Colonic mucosa (tissue), 4 donors: ENCODE measurements around the gene KICS2. TPM values are rescaled to one million over a fixed set of nuclear protein-coding genes. Genes with fewer than 3 reads are reported as not detected.

Source experiments
- DNase-seq: peaks from one replicate; pipeline ENCODE4 v3.0.0-alpha.2; 2020
- H3K27ac ChIP-seq: fragments of 200-600 bp; one replicate; pipeline ENCODE4 v1.8.0; 2021
- H3K27me3 ChIP-seq: fragments of 200-600 bp; one replicate; pipeline ENCODE4 v1.8.0; 2021
- H3K36me3 ChIP-seq: fragments of 200-600 bp; one replicate; pipeline ENCODE4 v1.8.0; 2021
- H3K4me1 ChIP-seq: fragments of 200-600 bp; one replicate; pipeline ENCODE4 v1.8.0; 2021; ENCODE audit warnings: mild to moderate bottlenecking
- H3K4me3 ChIP-seq: fragments of 200-600 bp; one replicate; pipeline ENCODE4 v1.8.0; 2021
- H3K9ac ChIP-seq, 2 donors: one replicate each; pipeline ENCODE4 v1.7.0; 2013; ENCODE audit warnings: control low read depth in 2 of 2, low read depth in 2 of 2, low read length in 2 of 2
- H3K9me3 ChIP-seq: fragments of 200-600 bp; one replicate; pipeline ENCODE4 v1.8.0; 2021
- intact Hi-C: fragments of 100-400 bp; cut with DNase I; formaldehyde crosslinking; loops from one replicate; pipeline ENCODE4 v1.14.1; 2022
- total RNA-seq, 2 donors: library from RNA; stranded (reverse); fragmentation: NEBNext Ultra II Directional in 1 of 2; extraction: Animal tissue kit (Norgen Biotek cat#: 25700) in 1 of 2; gene quantifications; one replicate each; pipeline ENCODE4 v1.2.1, GENCODE V29; 2021
- TF ChIP-seq, protein P1 (sequence below): fragments of 200-600 bp; IDR thresholded peaks from one replicate; pipeline ENCODE4 v1.8.0; 2022; ENCODE audit warnings: antibody characterized with exemption, mild to moderate bottlenecking
- donor health status: healthy.
- donor health status: DM: no; HTN: no; CAD: no.
- donor health status: DM: no; HTN: no; CAD: no.

KICS2 gene
- total RNA-seq, 2 donors from 2014 or later, result 3.4 to 5.5 TPM

DNA sequence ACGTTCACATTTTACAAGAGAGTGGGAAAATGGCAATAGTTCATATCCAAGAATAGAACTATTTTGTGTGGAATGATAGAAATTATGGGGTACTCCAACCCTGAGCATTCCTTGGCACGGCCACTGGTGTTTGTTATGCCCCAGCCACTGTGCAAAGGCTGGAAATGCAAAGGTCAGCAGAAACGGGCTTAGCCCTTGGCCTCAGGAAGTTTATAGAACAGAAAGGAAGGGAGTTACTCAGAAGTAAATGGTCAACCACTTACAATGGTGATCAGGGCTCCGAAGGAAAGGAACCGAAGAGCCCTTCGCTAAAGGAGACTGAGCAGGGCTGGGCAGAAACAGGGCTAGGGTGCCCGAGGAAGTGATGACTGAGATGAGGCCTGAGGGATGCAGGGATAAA lies 45.1 kb downstream of the KICS2 start:
- H3K36me3 ChIP-seq, result no peaks in the 10 kb centered on the region
- no peak overlapping the region for H3K9ac ChIP-seq
- no peak for DNase-seq
- no peak overlapping the region for H3K4me3 ChIP-seq
- intact Hi-C loops, result no loop called here
- no peaks in the 10 kb centered on the region for H3K27me3 ChIP-seq
- TF ChIP-seq, protein P1, sequence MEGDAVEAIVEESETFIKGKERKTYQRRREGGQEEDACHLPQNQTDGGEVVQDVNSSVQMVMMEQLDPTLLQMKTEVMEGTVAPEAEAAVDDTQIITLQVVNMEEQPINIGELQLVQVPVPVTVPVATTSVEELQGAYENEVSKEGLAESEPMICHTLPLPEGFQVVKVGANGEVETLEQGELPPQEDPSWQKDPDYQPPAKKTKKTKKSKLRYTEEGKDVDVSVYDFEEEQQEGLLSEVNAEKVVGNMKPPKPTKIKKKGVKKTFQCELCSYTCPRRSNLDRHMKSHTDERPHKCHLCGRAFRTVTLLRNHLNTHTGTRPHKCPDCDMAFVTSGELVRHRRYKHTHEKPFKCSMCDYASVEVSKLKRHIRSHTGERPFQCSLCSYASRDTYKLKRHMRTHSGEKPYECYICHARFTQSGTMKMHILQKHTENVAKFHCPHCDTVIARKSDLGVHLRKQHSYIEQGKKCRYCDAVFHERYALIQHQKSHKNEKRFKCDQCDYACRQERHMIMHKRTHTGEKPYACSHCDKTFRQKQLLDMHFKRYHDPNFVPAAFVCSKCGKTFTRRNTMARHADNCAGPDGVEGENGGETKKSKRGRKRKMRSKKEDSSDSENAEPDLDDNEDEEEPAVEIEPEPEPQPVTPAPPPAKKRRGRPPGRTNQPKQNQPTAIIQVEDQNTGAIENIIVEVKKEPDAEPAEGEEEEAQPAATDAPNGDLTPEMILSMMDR, result no peak
- H3K9me3 ChIP-seq, result no peaks in the 10 kb centered on the region
- H3K4me1 ChIP-seq, result no peaks in the 10 kb centered on the region
- no peak overlapping the region for H3K27ac ChIP-seq

DNA sequence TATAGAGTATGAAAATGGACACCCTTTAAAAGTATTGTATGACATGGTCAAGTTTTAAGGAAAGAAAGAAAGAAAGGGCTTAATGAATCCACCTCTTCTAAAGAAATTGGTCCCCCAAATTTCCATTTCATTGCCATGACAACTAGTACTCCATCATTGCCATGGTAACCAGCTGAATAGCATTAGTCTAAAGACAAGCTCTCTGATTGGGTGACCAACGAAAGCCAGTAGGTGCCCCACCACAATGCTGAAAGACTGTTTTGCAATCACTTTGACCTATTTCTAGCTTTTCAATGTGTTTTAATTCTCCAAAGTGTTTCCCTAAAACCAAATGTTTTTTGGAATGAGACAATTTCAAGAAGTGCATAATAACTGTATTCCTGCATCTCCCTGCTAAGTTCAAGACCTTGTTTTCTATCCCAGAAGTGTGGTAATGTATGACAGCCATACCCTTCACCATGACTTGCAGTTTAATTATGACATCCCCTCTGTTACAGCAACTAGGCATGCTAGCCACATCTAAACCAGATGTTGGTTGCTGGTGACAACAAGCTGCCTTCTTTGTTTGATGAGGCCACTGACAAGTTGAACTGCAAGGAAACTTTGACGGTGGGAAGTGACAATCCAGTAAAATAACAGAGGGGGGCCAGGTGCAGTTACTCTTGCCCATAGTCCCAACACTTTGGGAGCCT lies 46.7 kb downstream of the KICS2 start:
- Histone ChIP-seq H3K4me1 (no peaks in the 10 kb centered on the region), H3K27ac (no peak overlapping the region), H3K9ac (no peak overlapping the region), H3K27me3 (no peaks in the 10 kb centered on the region), H3K36me3 (no peaks in the 10 kb centered on the region), H3K4me3 (no peak overlapping the region), H3K9me3 (no peaks in the 10 kb centered on the region)
- intact Hi-C loops, result no loop called here
- TF ChIP-seq, protein P1, result no peak
- DNase-seq, result no peak

DNA sequence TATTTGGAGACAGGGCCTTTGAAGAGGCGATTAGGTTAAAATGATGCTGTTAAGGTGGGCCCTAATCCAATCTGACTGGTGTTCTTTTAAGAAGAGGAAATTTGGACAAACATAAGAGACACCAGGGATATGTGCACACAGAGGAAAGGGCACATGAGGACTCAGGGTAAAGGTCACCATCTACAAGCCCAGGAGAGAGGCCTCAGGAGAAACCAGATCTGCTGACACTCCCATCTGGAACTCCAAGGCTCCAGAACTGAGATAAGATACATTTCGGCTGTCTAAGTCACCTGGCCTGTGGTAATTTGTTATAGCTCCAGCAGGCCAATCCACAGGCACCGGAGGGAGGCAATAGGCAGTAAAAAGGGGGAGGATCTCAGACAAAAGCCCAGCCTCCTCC lies 48.6 kb downstream of the KICS2 start:
- H3K9me3 ChIP-seq, result no peaks in the 10 kb centered on the region
- H3K27me3 ChIP-seq, result no peaks in the 10 kb centered on the region
- intact Hi-C loops, result no loop called here
- TF ChIP-seq, protein P1, result no peak
- H3K27ac ChIP-seq, result no peak overlapping the region
- H3K4me1 ChIP-seq, result no peaks in the 10 kb centered on the region
- H3K4me3 ChIP-seq, result no peak overlapping the region
- no peak overlapping the region for H3K9ac ChIP-seq
- H3K36me3 ChIP-seq, result no peaks in the 10 kb centered on the region
- no peak for DNase-seq

Other genes with a start within 250 kb of the KICS2 start
- gene C12orf56, start 168.5 kb upstream of the KICS2 start, total RNA-seq, result under 1 TPM; 0.74 to 0.77 TPM
- gene XPOT, start 182.1 kb upstream of the KICS2 start, total RNA-seq, result 10 to 100 TPM; 29.8 to 51.0 TPM
- 10 to 100 TPM; 14.8 to 21.0 TPM for gene TBK1, start 229.8 kb upstream of the KICS2 start, total RNA-seq